Heart right ventricle (tissue), 16 donors: ENCODE data around the gene PLA2G4C. TPM values are rescaled to one million over a fixed set of nuclear protein-coding genes. Genes with fewer than 3 reads are reported as not detected.

Experiments
- ATAC-seq, 8 donors: fragments of 200-7000 bp; cut with Tn5 transposase; one replicate each; pipeline ENCODE4 v1.9.1; 2020; ENCODE audit warnings: mild to moderate bottlenecking in 8 of 8, moderate library complexity in 8 of 8, moderate number of reproducible peaks in 1 of 8
- DNase-seq, 2 donors: peaks; one replicate each; pipeline ENCODE4 v3.0.0-alpha.2; 2020
- H3K27ac ChIP-seq, 10 donors: fragments of 200-600 bp; sonication (generic) in 2 of 10; one replicate each; pipeline versions ENCODE4 v1.5.0 to v1.8.0; 2020 to 2022; ENCODE audit warnings: mild to moderate bottlenecking in 3 of 10
- H3K27me3 ChIP-seq, 7 donors: fragments of 200-600 bp; one replicate each; pipeline ENCODE4 v1.8.0; 2021 to 2022; ENCODE audit warnings: mild to moderate bottlenecking in 2 of 7
- H3K36me3 ChIP-seq, 9 donors: fragments of 200-600 bp; sonication (generic) in 1 of 9; one replicate each; pipeline versions ENCODE4 v1.5.0 to v1.8.0; 2020 to 2022; ENCODE audit warnings: mild to moderate bottlenecking in 2 of 9
- H3K4me1 ChIP-seq, 9 donors: fragments of 200-600 bp; sonication (generic) in 1 of 9; one replicate each; pipeline versions ENCODE4 v1.5.0 to v1.8.0; 2020 to 2022; ENCODE audit warnings: mild to moderate bottlenecking in 4 of 9
- H3K4me3 ChIP-seq, 10 donors: fragments of 200-600 bp; sonication (generic) in 2 of 10; one replicate each; pipeline versions ENCODE4 v1.5.0 to v1.8.0; 2020 to 2022; ENCODE audit warnings: mild to moderate bottlenecking in 7 of 10, moderate library complexity in 2 of 10
- H3K9me3 ChIP-seq, 11 donors: fragments of 200-600 bp in 10 of 11; sonication (generic) in 2 of 11; one replicate each; pipeline versions ENCODE4 v1.5.0 to v1.8.0; 2013 to 2022; ENCODE audit warnings: mild to moderate bottlenecking in 2 of 11, control low read depth in 1 of 11, moderate library complexity in 1 of 11
- CTCF ChIP-seq, 9 donors: fragments of 200-600 bp; sonication (generic) in 2 of 9; IDR thresholded peaks; one replicate each; pipeline versions ENCODE4 v1.5.0 to v1.8.0; 2021 to 2022; ENCODE audit warnings: antibody characterized with exemption in 9 of 9, mild to moderate bottlenecking in 5 of 9, moderate library complexity in 1 of 9
- WGBS, 2 donors: extraction: QIAGEN DNeasy Blood & Tissue Kit; methylation state at CpG; one replicate each; pipeline ENCODE4 v1.1.7; 2013; ENCODE audit warnings: inconsistent platforms in 1 of 2; 5-methylcytosine and 5-hydroxymethylcytosine counted together
- intact Hi-C, 10 donors: fragments of 100-400 bp; cut with DNase I; formaldehyde crosslinking; loops; one replicate each; pipeline versions ENCODE4 v1.11.1 to v1.14.2; 2022
- polyA plus RNA-seq, 2 donors: library from polyadenylated mRNA; stranded (reverse); fragments of 200-250 nt; gene quantifications; one replicate each; pipeline ENCODE4 v1.2.3, GENCODE V29; 2013
- total RNA-seq, 10 donors: library from RNA; stranded (reverse); fragmentation: NEBNext Ultra II Directional in 3 of 10; extraction: Animal tissue kit (Norgen Biotek cat#: 25700) in 3 of 10; gene quantifications; one replicate each; pipeline versions ENCODE4 v1.2.1 to v1.2.4, GENCODE V29; 2021 to 2023
- donor health status: Arrhythmogenic right ventricular cardiomyopathy.
- donor health status: ischemic (EF 13 %, LVEDD 7.1; RV severe dilation, severe dysfunction).
- donor health status: healthy with polysubstance abuse.
- donor health status: DM: no; HTN: yes; CAD: no.
- donor health status: DM: no; HTN: no; CAD: no.
- donor health status: ischemic (EF 25% LVEDD 6.9; RV normal size, moderate dysfunction).
- donor health status: ischemic (EF 25% LVEDD 5.7; RV mildly dilated, moderate dysfunction).
- donor health status: healthy.
- donor health status: DM: yes; HTN: yes; CAD: no.
- donor health status: Ischemic cardiomyopathy.
- donor health status: ischemic (EF 35%, LVEDD 5.7; RV mildly dilated, moderate dysfunction).
- donor health status: nonischemic (EF 11% LVEDD 7.7; RV severe dilation, severe dysfunction).
- donor health status: DM: yes; HTN: yes; CAD: no.
- donor health status: PGD.
- donor health status: ischemic (EF 29% LVEDD 5.4; RV normal size, mild dysfunction).
- donor health status: nonischemic (EF 23%, LVEDD 6.1; RV moderate dilation, normal function).

Gene PLA2G4C
- total and polyA plus RNA-seq, 12 donors, result 15.0 to 71.2 (median 46.3) TPM

- DNase-seq, result no peak
- WGBS, 2 donors, result 49 to 54% methylated on average over 2 of the region's 2 CpGs
- peaks cover 0 to 14% (median 0%) of the 10 kb centered on the region in 11 donors for H3K9me3 ChIP-seq
These were observed 68.6 kb downstream of the PLA2G4C start for GRCh38 chr19:48041877-48042580.

GRCh38 chr19:48036765-48037164, 73.9 kb downstream of the PLA2G4C start:
- 84 to 87% methylated on average over 2 of the region's 2 CpGs for WGBS, 2 donors
- H3K27ac ChIP-seq, result no peak overlapping the region
- H3K9me3 ChIP-seq, result peaks cover 0 to 23% (median 9%) of the 10 kb centered on the region in 11 donors
- no peaks in the 10 kb centered on the region for H3K4me1 ChIP-seq
- DNase-seq (no peak), ATAC-seq (no peak)
- intact Hi-C loops, result no loop called here
- peaks cover 0 to 16% (median 10%) of the 10 kb centered on the region in 7 donors for H3K27me3 ChIP-seq
- no peak for TF ChIP-seq CTCF (IDR thresholded peaks at IDR 0.05)
- no peak overlapping the region for H3K4me3 ChIP-seq
- H3K36me3 ChIP-seq, result no peaks in the 10 kb centered on the region

More at GRCh38 chr19:48041877-48042580, 68.6 kb downstream of the PLA2G4C start:
- peaks cover 0 to under 1% (median 0%) of the 10 kb centered on the region in 9 donors for H3K36me3 ChIP-seq
- H3K4me3 ChIP-seq, result no peak overlapping the region
- ATAC-seq, result no peak
- H3K27me3 ChIP-seq, result peaks cover 0 to 23% (median 10%) of the 10 kb centered on the region in 7 donors
- TF ChIP-seq CTCF (IDR thresholded peaks at IDR 0.05), result no peak
- no peaks in the 10 kb centered on the region for H3K4me1 ChIP-seq
- H3K27ac ChIP-seq, result no peak overlapping the region
- intact Hi-C loops, result no loop called here

GRCh38 chr19:48033604-48034003, 77.0 kb downstream of the PLA2G4C start:
- Histone ChIP-seq H3K4me1 (no peaks in the 10 kb centered on the region), H3K36me3 (no peaks in the 10 kb centered on the region), H3K4me3 (no peak overlapping the region), H3K9me3 (peaks cover 0 to 23% (median 9%) of the 10 kb centered on the region in 11 donors), H3K27ac (no peak overlapping the region), H3K27me3 (peaks cover 0 to 33% (median 14%) of the 10 kb centered on the region in 7 donors)
- intact Hi-C loops, result no loop called here
- TF ChIP-seq CTCF (IDR thresholded peaks at IDR 0.05), result no peak
- 70 to 74% methylated on average over 5 of the region's 5 CpGs for WGBS, 2 donors
- DNase-seq, result no peak
- ATAC-seq, result no peak

DNA sequence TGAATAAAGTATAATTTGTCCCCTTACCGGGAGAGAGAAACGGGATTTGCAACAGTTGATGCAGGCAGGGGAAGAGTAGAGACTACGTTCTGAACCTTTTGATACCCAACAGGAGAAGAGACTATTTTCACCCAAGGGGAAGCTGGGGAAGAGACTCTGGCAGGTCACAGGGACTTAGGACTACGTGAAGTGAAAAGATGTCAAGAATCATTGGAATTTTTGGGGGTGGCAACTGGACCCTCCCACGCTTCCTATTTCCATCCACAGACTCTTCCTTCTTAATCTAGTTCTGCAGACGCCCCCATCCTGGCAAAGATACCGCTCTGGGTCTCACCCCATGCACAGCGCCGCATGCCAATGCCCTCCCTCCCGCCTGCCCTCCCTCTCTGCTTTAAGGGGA, 80.5 kb downstream of the PLA2G4C start:
- no peak for TF ChIP-seq CTCF (IDR thresholded peaks at IDR 0.05)
- WGBS, 2 donors, result 49 to 50% methylated on average over 10 of the region's 10 CpGs
- no peak for DNase-seq
- H3K9me3 ChIP-seq, result no peaks in the 10 kb centered on the region
- no peaks in the 10 kb centered on the region for H3K36me3 ChIP-seq
- intact Hi-C loops, result no loop called here
- no peak for ATAC-seq
- no peak overlapping the region for H3K27ac ChIP-seq
- H3K4me1 ChIP-seq, result no peaks in the 10 kb centered on the region
- H3K27me3 ChIP-seq, result peaks cover 0 to 38% (median 21%) of the 10 kb centered on the region in 7 donors
- H3K4me3 ChIP-seq, result no peak overlapping the region
